ENCODE measurements around the gene RNF130.
"Not testable (repeated sequence)": the region's sequence is repeated elsewhere in the genome, so short reads cannot be mapped to it uniquely, and the experiment has no call there.

The RNF130 gene

GRCh38 chr5:179967489-179967888 lies 104.1 kb downstream of the RNF130 start:
- no peak for FAIRE-seq

- no peak for FAIRE-seq
Observed at GRCh38 chr5:179964015-179964414, 107.5 kb downstream of the RNF130 start.

GRCh38 chr5:179963375-179963774 lies 108.2 kb downstream of the RNF130 start:
- no peak for FAIRE-seq

GRCh38 chr5:179960204-179960831 lies 111.2 kb downstream of the RNF130 start:
- FAIRE-seq, result no peak

- FAIRE-seq, result no peak
Observed at GRCh38 chr5:179959641-179960040, 111.9 kb downstream of the RNF130 start.

GRCh38 chr5:179959118-179959517 lies 112.4 kb downstream of the RNF130 start:
- not testable (repeated sequence) for FAIRE-seq

GRCh38 chr5:179955630-179956029 lies 115.9 kb downstream of the RNF130 start:
- no peak for FAIRE-seq

- FAIRE-seq, result no peak
Observed at GRCh38 chr5:179955062-179955461, 116.5 kb downstream of the RNF130 start.

GRCh38 chr5:179954434-179954833 lies 117.1 kb downstream of the RNF130 start:
- FAIRE-seq, result no peak

- FAIRE-seq, result no peak
Observed at GRCh38 chr5:179953987-179954386, 117.6 kb downstream of the RNF130 start.

GRCh38 chr5:179936976-179937681 lies 134.4 kb downstream of the RNF130 start:
- peak; percentile 57 for FAIRE-seq

GRCh38 chr5:179930788-179931473 lies 140.6 kb downstream of the RNF130 start:
- no peak for FAIRE-seq

- no peak for FAIRE-seq
Observed at GRCh38 chr5:179927824-179928223, 143.7 kb downstream of the RNF130 start.

GRCh38 chr5:179926657-179927056 lies 144.9 kb downstream of the RNF130 start:
- no peak for FAIRE-seq

- no peak for FAIRE-seq
Observed at GRCh38 chr5:179923436-179923835, 148.1 kb downstream of the RNF130 start.

- FAIRE-seq, result no peak
Observed at GRCh38 chr5:179920175-179920574, 151.4 kb downstream of the RNF130 start.

- no peak for FAIRE-seq
Observed at GRCh38 chr5:179919487-179920060, 152.0 kb downstream of the RNF130 start.

- no peak for FAIRE-seq
Observed at GRCh38 chr5:179918742-179919486, 152.6 kb downstream of the RNF130 start.

GRCh38 chr5:179916523-179916922 lies 155.0 kb downstream of the RNF130 start:
- FAIRE-seq, result no peak

- FAIRE-seq, result no peak
Observed at GRCh38 chr5:179915406-179915935, 156.1 kb downstream of the RNF130 start.

GRCh38 chr5:179914032-179914755 lies 157.4 kb downstream of the RNF130 start:
- FAIRE-seq, result no peak

GRCh38 chr5:179913461-179913860 lies 158.1 kb downstream of the RNF130 start:
- FAIRE-seq, result no peak

All from TTC549 (cell line).